ENCODE data around the gene HS6ST3.

GRCh38 chr13:96221471-96221870 is 131.6 kb downstream of the HS6ST3 start:
- TF ChIP-seq, protein P1, sequence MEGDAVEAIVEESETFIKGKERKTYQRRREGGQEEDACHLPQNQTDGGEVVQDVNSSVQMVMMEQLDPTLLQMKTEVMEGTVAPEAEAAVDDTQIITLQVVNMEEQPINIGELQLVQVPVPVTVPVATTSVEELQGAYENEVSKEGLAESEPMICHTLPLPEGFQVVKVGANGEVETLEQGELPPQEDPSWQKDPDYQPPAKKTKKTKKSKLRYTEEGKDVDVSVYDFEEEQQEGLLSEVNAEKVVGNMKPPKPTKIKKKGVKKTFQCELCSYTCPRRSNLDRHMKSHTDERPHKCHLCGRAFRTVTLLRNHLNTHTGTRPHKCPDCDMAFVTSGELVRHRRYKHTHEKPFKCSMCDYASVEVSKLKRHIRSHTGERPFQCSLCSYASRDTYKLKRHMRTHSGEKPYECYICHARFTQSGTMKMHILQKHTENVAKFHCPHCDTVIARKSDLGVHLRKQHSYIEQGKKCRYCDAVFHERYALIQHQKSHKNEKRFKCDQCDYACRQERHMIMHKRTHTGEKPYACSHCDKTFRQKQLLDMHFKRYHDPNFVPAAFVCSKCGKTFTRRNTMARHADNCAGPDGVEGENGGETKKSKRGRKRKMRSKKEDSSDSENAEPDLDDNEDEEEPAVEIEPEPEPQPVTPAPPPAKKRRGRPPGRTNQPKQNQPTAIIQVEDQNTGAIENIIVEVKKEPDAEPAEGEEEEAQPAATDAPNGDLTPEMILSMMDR (IDR thresholded peaks at IDR 0.05), result no peak
- TF ChIP-seq POLR2A (IDR thresholded peaks at IDR 0.05) (no peak), EP300 (IDR thresholded peaks at IDR 0.05; ENCODE audit: low read depth) (no peak), POLR2AphosphoS5 (IDR thresholded peaks at IDR 0.05) (no peak)

Measured in transverse colon (tissue), 4 donors.